NCI-H1694 (cell line): ENCODE measurements around the gene THRA.

Experiments
- DNase-seq: peaks from one replicate; lab custom pipeline; 2025; lab: John Stamatoyannopoulos, UW

The THRA gene

DNA sequence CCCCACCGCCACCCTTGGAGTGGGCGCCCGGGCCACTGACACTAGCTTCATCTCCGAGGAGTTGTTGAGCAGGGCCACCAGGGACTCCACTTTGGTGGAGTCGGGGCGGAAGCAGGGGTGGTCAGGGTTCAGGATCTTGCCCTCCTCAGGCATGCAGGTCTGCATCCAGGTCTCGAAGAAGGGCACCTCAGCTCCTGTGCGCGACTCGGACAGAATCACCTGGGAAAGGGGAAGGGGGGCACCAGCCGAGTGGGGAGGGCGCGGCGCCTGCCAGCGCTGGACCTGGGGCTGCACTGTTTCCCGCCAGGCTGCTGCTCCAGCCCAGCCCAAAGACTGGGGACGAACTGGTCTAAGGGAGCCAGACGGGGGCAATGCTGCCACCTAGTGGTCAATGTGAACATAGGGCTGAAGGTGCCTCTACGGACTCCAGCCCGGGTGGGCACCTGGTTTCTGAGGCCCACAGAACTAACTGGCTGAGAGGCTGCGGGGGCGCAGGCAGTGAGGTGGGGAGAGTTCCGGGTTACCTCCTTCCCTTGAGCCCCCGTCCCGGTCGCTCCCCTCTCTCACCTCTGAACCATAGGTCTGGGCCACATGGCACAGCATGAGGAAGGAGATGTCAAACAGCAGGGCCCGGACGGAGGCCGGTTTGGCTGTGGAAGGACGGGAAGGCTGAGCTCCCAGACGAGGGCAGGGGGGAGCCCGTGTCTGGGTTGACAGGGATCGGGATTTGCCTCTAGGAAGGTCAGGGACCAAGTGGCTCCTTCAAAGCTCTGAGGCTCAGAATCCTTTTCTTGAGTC lies 35.8 kb upstream of the THRA start:
- peak; percentile 78 for DNase-seq

DNA sequence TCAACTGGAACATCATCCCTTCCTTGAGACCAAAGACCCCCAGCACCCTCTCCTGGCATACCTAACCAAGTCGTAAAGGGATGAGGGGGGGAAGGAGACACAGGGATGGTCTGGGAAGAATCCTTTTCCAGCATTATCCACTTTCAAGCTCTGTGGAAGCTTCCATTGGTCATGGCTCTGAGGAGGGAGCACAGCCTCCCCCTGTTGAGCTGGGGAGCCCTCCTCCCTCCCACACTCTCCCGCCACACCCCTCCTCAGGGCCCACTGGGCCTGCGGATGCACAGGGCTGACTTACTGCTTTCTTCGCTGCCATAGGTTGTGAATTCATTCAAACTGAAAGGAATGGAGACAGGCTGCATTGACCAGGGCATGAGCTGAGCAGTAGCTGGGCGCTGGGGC lies 35.2 kb upstream of the THRA start:
- DNase-seq = no peak

DNA sequence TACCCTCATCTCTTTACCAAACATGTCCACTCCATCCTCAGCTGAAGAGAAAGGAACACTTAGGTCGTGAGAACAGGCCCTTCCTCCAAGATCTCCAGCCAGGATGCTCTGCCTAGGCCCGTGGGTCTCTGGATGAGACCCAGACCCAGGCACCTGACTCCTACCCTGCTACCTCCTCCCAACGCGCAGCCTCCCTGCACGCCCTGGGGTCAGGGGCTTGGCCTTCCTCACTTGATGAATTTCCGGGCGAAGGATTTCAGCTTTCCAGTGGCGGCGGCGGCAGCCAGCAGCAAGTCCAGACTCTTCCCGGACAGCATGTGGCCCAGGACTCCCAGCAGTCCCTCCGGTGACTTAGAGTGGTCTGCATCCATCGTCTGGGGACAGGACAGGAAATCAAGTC lies 34.2 kb upstream of the THRA start:
- no peak for DNase-seq

DNA sequence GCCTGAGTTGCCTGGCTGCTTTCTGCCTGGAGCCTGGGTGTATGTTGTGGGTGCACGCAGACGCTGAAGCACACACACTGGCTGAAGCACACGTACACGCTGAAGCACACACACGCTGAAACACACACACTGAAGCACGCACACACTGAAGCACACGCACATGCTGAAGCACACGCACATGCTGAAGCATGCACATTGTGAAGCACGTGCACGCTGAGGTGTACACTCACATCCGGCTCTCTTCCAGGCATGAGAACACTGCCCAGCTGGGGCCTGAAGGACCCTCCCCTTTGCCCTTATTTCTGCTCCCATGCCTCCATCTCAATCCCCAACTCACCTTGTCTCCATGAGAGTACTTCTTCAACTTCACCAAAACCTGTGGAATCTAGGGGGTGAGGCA lies 31.1 kb upstream of the THRA start:
- DNase-seq = no peak

DNA sequence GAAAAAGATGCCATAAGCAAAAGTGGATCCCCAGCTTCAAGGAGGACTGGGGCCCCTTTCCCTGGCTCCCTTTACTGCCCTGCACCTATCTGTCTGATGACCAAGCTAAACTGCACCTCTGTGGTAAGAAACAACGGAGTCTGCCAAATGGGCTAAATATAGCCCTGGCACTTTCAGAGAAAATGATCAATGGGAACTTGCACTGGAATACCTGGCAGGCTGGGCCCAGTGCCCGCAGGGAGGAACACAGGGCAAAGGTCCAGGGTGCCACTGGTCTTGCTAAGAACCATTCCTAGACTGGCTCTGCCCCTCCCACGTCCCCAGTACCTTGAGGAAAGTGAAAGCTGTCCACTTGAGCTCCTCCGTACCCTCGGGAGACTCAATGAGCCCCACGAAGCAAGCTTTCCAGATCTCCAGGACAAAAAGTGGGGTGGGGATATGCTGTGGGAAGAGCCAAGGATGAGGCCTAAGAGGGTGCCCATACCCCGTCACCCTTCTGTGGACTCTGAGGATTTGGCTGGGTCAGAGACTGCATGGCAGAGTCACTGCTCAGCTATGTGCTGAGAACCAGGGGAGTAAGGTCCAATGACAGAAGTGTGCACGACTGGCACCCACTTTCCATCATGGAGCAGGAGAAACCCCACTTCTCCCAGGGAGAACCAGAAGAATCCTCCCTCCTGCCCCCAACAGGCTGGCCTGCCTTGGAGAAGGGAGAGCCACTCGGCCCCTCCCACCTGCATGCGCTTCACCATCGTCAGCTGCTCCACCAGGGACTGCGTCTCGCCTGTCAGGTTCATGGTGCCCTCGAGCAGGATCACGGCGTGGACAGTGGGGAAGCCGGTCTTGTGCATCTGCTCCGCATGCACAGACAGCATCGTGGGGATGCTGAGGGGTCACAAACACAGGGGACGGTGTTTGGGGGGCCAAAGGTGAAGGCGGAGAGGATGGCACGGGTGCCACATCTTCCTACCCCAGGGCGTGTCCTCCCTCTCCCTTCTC lies 30.1 kb upstream of the THRA start:
- no peak for DNase-seq

DNA sequence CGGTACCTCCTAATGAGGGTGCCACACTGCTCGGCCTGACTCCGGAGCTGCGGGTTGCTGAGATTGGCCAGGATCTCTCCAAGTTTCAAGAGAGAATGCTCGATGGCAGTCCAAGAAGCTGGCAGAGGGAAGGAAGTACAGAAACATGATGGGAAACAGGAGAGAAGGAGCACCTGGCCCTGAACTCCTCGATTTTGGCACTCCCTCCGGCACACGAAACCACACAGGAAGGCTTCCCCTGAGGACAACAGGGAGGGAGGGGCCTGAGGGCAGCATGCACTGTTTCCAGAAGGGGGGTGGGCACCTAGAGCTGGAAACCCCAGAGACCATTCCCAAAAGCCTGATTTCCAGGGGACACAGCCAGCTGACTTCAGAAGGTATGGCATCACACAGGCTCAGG lies 29.4 kb upstream of the THRA start:
- DNase-seq = no peak

DNA sequence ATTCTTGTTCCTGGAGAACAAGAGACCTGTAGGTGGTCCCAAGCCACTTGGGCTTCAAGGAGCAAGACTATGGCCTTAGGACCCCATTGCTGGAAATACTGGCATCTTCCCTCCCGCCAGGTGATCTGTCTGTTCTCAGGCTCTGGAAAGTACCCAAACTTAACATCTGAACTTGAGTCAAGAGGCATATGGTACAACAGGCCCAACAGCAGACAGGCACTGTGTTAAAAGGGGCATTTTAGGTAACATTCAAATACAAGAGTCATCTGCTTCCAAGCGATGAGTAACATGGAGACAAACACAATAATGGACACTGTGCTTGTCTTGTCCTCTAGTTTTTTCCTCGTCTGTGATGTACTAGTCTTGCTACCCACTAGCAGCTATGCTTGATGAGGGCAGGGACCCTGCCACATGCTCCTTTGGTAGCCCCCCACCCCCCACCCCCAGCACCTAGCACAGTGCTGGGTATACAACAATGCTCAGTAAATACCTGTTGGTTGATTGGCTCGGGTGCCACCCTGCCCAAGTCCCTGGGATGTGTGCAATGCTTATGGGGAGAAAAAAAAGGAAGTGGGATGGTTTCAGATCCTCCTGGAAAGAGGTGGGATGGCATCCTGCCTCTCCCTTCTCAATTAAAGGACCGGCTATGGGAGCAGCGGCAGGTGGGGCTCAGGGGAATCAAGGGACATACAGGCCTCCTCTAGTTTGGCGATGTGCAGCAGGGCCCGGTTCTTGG lies 28.2 kb upstream of the THRA start:
- no peak for DNase-seq

DNA sequence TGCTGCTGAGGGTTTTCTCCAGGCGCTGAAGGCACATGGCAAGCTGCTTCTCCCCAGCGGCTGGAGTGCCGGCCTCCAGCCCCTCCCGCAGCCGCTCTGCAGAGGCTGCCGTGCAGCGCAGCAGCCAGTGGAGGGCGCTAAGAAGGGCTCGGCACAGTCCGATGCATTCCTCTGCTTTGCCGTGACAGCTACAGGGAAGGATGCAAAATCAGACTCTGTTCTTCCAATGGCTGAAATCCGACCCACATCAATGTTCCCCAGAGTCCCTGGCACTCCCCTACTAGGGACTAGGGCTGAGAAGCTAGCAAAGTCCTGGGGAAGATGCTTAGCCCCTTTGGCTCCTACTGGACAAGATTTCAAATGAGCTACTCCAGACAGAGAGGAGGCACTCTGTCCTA lies 27.6 kb upstream of the THRA start:
- peak; percentile 60 for DNase-seq

DNA sequence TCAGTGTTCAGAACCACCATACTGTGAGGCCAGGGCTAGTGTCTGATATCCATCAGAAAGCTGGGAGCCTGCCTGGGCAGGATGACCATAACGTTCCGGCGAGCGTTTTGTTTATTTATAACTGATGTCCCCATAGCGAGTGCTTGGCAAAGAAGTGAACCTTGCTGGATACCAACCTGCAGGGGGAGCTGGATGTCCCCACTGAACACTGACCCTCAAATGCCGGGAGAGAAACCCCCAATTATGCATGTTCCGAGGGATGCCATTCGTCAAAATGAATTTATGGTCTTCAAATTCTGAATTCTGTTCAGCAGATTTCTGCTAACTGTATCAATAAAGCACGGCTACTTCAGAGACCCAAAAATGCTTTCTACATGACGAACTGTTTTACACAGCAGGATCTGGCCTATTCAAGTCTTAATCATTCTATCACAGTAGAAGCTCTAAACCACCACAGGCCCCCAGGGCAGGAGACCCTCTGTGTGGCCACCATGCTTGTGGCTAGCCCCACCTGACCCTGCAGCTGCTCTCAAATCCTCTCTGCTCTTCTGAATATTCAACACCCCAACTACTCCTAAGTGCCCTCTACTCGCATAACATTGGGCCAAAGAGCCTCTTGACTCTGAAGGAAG lies 23.8 kb upstream of the THRA start:
- no peak for DNase-seq

DNA sequence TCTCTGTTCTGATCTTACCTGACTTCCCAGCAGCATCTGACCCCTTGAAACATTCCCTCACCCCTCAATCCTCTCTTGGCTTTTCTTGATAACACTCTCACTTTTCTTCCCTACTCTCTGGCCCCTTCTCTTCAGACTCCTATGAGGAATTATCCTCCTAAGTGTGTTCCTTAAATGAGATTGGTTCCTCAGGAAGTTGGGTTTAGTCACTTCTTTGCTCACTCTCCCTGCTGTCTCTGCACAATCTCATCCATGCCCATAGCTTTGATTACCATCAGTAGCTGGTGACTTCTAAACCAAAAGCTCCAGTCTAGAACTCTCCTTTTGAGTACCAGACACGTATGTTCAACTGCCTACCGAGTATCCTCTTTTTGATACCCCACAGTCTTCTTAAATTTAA lies 21.6 kb upstream of the THRA start:
- no peak for DNase-seq

DNA sequence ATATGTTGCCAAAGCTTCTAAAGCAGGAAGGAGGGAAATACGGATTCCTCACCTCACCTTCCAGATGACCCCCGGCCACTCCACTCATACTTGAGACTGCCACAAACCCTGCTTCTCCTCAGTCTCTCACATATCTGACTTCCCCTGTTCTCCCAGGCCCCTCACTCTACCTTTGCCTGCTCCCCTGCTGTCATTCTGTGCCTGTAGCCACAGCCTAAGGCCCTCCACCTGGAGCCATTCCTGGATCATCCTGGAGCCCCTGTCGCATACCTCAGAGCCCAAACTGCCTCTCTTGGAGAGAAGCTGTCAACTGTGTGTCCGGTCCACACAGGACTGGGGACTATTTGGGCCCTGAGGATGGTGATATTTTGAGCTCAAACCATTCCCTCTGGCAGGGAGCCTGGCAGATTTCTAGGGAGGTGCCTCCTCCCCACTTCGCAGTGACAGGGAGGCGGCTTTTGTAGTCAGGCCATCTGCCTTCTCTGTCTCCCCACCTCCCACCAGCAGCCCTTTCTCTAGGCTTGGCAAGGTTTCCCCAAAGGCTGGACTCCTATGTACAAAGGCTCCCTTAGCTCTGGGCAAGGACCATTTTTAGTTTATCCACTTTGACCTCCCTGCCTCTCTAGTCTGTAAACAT lies 6.3 kb upstream of the THRA start:
- peak; percentile 76 for DNase-seq

DNA sequence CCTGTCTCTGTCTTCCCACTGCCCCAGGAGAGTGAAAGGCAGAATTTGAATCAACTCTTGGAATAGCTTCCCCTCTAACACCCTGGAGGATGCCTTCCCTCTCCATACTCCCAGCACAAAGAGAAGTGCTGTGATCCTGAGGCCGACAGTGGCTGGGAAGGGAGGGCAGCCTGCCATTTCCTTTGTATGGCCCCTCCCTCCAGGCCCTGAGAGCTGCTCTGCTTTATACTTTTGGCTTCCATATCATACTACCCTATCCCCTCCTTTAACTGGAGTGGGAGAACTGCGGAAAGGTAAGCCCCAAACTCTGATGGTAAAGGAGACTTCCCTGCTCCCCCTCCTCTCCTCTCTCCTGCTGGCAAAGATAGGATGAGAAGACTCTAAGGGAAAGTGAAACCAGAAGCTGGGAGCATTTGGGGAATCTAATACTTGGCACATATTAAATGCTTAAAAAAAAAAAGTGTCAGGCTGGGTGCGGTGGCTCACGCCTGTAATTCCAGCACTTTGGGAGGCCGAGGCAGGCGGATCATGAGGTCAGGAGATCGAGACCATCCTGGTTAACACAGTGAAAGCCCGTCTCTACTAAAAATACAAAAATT lies 4.5 kb upstream of the THRA start:
- DNase-seq = peak; percentile 33

DNA sequence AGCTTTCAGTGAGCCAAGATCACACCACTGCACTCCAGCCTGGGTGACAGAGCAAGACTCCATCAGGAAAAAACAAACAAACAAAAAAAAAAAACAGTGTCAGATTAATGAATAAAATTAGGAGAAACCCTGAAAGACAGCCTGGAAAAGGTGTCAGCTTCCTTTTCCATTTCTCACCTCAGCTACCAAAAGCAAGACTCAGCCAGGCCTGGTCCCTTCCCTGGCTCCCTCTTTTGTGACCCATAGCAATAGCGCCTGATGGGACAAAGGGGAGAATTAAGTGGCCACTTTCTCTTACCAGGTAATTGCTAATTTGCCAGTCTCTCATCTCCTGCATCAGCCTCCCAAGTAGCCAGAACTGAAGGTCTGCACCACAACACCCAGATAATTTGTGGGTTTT lies 3.9 kb upstream of the THRA start:
- no peak for DNase-seq

DNA sequence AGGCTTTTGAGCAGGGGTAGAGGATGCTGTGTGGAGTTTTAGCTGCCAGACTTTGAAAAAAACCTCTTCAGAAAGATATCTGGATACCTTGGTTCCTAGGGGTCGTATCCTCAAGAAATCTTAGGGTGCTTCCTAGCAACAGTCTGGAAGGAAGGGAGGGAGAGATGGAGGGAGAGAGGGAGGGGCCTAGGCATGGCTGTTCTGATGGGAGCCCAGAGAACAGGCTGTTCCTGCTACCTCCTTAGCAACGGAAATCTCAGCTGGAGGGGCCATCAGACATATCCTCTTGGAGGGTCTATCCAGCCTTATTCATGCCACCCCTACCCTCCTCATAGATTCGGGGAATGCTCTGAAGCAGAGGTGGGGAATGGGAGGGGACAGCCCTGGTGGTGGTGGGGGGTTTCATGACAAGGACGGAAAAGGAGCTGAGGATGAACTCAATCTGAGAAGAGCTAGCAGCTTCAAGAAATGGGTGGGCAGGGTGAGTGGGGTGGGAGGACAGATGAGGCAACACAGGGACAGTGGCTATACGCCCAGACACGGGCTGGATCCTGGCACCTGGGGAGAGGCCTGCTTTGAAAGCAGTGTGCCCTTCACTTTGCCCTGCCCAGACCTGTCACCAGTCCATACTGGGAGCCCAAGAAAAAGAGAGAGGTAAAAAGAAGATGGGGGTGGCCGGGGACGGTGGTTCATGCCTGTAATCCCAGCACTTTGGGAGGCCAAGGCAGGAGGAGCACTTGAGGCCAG lies 2.9 kb upstream of the THRA start:
- no peak for DNase-seq

DNA sequence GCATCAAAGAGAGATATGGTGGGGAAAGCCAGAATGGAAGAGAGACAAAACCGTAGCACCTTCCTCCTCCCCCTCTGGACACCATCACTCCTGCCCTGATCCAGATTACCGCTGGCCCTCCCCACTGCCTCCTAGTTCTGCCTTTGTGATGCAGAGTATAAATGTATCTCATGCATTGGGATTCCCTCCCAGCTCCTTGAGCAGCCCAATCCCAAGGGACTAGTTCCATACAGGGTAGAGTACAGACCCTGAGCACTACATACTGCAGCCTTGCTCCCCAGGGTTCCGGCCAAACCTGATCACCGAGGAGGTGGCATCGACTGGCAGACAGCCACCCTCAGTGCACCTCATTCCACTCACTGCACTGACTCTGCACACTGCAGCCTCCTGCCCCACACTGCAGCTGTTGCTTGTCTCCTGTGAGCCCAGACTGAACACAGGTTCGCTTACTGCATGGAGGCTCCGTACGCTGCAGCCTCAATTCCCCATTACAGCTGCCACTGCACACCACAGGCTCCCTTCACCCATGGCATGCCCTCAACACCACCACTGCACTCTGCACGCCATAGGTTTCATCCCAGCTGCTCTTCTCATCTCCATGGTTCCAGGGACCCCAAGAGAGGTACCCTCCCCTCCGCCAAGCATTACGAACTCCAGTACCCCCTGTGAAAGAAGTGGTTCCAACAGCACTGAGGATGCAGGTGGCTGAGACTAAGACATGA lies 1.7 kb upstream of the THRA start:
- no peak for DNase-seq

DNA sequence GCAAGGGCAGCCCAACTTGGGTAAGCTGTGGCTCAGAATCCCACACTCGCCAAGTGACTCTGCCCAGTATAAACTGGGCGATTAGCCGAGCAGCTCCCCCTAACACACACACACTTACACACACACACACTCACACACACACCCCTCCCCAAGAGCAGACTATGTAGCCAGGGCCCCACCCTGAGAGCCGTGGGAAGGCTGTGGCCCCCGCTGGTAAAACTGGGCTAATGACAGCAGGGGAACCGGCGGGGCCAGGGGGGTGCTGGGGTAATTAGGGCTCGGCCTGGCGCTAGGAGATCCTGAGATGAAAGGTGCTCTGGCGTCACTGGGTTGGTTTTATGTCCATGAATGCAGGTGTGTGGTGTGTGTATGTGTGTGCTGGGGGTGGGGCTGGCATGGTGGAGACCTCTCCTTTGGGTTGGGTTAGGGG lies 1.1 kb upstream of the THRA start:
- no peak for DNase-seq

DNA sequence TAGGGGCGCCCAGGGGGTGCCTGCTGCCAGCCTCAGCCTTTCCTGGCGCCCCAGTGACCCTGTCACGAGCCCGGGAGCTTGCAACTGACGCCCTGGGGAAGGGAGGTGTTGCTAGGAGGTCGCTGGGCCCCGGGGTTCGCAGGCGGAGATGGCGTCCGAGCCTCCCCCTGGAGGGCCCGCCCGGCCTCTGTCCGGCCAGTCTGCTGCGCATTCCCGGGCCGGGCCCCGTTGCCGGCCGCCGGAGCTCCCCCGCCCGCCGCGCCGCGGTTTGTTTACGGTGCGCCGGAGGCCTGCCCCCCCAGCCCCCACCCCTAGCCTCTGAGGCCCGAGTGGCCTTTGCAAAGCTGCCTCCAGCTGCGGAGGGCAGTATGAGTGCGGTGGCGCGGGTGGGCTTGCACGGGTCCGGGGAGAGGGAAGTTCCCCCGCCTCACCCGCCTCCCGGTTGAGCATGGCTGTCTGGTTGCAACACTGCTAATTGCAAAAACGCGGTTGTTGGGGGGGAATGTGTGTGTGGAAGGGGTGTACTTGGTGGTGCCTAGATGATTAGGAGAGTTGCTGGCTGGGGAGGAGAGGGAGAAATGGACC lies 514 bp downstream of the THRA start:
- no peak for DNase-seq

DNA sequence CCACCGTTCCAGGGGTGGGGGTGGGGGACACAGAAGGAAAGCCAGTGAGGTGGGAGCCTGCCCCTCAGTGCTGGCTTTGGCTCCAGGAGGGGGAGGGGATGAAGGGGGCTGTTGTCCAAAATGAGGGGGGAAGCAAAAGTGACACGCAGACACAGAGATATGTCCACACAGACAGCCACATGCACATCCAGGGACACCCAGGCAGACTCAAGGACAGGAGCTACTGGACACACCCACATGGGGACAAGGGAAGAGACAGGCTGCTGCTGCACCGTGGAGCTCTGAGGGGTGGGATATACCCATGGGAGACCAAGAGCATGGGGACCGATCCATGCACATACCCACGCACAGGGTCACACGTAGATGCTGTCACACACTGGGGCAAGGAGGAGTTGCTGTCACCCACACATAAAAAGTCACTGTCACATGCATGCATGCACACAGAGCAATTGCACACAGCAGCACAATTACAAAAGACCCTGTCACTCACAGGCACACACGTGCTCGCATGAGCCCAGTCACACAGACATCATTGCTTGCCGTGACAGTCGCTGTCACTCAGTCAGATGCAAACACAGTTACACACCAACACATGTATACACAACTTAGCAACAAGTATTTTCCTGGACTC lies 1.3 kb downstream of the THRA start:
- no peak for DNase-seq
